Stimulated activated CD8-positive, alpha-beta memory T cell treated with anti-CD3 and anti-CD28 coated beads, Interleukin-12 subunit alpha, Interleukin-12 subunit beta, amount 100 ng/mL, for 4 hours (primary cell): ENCODE results near the gene LRRC75B.
"Not testable (repeated sequence)": the region's sequence is repeated elsewhere in the genome, so short reads cannot be mapped to it uniquely, and the experiment has no call there.

Experiments used
- DNase-seq: peaks from one replicate; pipeline ENCODE4 v3.0.0-alpha.2; 2020; ENCODE audit warnings: low read depth

LRRC75B gene

DNA sequence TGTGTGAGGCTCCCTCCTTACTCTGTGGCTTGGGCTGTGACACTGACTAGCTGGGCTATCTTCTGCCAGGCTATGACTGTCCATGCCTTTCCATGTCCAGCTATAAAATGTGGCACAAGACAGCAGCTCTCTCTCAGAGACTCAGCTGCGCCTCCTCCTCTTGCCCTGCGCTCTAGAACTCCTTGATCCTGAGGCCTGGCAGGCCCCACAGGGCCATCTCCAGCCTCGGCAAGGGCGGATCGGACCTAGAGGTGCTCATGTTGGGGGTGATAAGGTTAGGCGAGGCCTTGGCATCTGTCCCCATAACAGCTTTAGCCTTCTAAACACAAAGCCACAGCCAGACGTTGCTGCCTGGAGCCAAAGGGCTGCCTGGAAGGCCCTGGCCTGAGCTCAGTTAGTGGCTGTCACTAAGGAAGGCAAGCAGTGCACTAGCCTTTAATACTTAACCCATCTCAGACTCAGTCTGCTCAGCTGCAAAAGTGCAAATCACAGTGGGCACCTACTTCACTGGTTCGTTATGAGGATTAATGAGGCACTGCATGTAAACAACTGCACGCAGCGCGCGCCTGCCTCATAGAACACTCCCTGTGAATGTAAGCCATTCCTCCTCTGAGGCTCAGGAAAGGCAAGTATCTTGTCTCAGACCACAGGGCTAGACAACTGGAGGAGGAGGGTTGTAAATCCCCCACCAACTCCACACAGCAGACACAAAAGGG lies 39.1 kb downstream of the LRRC75B start:
- no peak for DNase-seq

DNA sequence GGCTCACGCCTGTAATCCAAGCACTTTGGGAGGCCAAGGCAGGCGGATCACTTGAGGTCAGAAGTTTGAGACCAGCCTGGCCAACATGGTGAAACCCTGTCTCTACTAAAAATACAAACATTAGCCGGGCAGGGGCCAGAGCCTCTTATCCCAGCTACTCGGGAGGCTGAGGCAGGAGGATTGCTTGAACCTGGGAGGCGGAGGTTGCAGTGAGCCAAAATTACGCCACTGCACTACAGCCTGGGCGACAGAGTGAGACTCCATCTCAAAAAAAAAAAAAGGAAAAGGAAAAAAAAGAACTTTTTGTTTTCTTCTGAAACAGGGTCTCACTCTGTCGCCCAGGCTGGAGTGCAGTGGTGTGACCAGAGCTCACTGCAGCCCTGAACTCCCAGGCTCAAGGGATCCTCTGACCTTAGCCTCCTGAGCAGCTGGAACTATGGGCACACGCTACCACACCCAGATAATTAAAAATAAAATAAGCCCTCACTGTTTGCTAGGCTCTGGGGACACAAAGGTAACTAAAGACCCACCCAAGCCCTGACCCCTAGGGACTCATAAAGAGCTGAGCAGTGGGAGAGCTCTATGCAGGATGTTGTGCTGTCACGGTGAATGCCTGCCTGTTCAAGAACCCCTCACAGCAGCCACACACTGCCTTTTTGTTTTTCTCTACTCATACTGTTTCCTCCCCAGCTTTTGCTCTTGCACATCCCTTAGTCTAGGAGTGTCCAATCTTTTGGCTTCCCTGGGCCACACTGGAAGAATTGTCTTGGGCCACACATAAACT lies 40.2 kb downstream of the LRRC75B start:
- DNase-seq, result not testable (repeated sequence)

DNA sequence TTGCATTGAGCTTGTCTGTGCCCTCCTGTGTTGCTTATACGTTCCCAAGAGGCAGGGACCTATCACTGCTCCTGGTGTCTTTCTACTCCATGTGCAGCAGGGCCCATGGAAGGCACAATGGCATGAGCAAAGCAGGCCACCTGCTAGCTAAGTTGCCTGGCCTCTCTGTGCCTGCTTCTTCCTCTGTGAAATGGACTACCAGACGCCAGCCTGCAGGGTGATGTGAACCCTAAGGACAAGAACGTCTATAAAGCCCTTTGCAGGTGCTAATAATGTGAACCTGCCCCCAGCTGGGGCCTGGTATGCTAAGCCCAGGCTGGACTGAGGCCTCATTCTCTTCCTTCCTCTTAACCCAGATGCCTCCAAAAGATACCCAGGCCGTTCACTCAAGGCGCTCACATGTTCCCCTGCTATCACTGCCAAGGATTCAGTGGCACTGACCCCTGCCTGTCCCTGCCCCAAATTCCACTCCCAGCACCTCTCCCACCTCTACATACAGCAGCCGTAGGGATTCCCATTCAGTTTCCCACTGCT lies 41.9 kb downstream of the LRRC75B start:
- DNase-seq, result no peak

DNA sequence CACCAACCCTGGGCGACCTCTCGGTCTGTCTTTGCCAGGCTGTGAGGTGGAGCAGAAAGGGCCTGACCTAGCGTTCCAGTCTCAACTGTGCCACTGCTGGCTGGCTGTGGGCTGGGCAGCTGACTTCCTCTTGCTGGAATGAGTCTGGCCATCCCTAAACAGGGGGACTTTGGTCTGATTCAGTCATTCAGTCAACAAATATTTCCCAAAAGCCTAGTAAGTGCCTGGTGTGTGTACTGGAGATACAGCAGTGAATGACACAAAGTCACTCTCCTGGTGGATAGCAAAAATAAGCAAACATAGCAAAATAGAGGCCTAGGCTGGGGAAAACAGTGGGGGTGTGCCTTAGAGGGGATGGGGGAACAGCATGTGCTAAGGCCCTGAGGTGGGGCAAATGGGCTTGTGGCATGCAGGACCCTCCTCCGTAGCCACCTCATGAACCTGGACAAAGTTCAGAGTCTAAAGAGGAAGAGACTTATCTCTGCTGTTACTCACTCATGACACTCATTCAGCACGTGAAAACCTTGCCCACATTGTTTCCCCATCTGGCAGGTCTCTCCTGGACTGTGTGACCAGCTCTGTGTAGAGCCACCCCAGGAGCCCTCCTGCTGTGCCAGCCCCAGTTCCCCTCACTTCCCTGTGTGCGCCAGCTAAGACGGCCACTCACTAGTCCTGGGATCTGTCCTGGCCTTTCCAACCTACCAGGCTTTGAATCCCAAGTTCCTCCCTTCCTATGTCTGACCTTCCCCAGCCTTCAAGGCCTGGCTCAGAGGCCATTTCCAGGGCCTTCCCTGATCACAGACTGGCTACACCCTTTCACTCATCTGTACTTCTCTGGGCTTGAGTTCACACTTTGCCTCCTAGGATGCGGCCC lies 42.6 kb downstream of the LRRC75B start:
- no peak for DNase-seq

DNA sequence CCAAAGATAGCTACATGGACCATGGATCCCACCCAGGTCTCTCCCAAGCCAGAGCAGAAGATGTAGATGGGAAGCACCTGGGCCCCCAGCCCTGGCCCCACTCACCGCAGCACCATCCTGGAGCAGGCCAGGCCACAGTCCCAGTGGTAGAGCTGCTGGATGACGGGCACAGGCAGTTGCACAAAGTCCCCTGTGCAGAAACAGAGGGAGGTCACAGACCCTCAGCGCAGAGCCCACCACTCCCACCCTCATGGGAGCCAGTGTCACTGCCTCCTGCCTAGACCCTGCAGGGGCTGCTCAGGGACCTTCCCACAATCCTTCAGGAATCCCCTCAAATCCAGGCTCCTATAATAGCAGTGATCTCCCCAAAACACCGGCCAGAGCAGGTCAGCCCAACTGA lies 44.1 kb downstream of the LRRC75B start:
- no peak for DNase-seq

DNA sequence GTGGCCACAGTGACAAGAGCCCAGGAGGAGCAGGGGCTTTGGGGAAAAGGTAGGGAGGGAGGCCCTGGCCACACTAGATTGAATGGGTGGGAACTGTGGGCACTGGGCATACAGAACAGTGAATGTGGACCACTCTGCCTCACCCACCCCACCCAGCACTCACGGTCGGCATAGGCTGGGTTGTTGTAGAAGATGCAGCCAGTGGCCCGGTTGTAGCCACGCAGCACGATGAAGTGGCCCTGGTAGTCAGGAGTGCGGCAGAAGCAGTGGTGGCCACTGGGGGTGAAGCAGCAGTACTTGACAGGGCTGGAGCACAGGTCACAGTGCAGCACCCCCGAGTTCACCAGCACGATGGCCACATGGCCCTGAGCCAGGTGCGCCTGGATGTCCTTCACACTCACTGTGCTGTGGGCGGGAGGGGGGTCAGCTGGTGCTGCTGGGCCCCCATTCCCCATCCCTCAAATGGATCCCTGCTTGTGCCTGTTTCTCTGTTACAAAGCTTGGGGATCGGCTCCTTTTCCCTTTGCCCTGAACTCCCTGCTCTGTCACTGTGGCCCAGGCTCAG lies 49.1 kb downstream of the LRRC75B start:
- DNase-seq, result no peak

DNA sequence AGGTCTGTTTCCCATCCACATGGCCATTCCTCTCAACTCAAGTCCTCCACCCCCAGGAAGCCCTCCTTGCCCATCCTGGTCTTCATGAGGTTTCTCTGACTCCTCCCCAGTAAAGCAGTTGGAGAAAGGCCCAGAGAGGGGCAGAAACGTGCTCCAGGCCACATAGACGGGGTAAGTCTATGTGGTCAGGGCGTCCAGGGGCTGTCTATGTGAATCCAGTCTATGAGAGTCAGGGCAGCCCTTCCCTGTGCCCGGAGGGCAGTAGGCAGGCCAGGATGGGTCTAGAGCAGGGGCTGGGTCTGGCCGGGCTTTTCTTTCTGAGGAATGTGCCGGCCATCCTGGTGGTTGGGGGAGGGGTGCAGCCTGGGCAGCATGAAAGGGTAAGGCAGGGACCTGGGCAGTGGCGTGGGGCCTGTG lies 49.7 kb downstream of the LRRC75B start:
- no peak for DNase-seq

DNA sequence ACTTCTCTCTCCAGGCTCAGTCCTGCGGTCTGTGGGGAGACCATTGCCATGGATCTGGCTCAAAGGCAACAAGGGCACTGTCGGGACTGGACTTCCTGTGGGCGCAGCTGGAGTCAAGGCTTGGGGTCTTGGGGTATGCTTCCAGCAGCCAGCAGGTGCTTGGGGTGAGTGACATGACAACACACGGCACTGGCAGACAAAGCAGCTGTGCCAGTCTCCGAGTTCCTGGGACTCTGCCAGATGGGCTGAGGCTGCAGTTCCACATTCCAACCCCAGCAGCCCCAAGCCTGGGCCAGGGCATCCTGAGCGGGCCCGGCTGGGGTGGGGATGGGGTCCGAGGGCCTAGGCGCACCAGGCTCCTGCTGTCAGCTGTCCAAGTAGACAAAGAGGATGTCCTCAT lies 50.2 kb downstream of the LRRC75B start:
- DNase-seq, result no peak

DNA sequence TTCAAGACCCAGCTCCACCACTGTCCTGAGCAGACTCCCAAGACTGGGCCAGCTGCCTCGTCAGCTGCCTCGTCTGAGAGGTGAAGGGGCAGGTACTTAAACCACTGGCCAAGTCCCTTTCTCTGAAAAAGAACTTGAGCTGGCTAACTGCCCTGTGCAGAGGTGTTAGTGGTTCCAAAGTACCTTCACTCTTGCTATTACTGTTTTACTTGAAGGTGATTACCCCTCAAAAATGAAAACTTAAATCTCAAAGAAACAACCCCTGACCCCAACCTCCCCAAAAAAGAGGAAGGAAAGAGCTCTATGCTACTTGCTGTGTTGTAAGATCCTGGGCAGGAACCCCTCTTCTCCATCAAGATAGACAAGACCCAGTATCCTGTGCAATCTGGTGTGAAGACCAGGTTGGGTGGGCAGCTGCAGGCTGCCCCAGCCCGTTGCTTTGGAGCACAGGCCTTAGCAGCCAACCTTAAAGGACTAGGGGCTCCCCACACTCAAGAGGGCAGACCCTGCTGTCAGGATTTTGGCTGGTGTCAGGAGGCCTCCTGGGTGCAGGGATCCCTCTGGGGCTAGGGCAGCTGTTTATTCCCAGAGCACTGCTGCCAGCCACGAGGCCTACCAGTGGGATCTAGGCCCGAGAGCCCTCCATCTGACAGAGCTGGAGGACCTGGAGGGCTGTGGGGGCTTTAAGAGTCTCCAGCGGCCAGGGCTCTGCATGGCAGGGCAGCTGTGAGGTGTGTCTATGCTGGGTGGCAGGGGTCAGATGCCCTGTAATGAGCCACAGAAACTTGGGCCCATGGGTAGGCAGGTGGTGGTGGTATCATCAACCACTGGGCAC lies 51.0 kb downstream of the LRRC75B start:
- DNase-seq, result no peak

DNA sequence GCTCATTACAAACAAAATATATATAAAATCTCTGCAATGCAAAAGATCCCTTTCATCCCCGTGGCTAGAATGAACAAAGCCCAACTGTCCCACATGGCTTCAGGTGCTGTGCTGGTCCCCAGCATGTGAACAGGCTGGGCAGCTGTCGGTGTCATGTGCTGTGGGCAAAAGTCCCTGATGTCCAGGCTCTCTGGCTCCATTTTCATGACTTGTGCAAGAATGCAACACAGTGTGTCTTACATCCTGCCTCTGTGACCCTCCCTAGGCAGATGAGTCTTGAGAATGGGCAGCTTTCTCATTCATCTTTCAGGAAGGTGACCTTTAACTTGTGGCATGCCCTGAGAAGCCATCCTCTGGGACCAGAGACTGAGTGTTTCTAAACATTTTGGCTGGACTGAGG lies 52.4 kb downstream of the LRRC75B start:
- DNase-seq, result no peak

DNA sequence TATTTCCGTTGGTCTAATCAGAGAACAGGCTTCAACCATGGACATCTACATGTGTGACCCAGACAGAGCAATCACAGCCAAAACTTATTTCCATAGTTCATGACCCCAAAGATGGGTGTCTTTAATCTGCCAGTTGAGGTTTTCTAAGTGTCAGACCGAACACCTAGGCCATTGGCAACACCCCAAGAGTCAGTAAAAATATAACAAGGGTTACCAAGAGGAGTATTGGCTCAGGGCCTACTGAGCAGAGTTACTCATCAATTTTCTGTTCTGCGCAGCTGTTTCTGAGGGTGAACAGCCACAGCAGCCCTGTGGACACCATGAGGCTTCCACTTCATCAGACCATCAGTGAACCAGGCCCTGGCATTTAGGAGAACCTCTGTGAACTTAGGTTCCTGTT lies 56.8 kb downstream of the LRRC75B start:
- no peak for DNase-seq
